Skeletal muscle satellite cell (primary cell): ENCODE measurements around the gene POGLUT2. TPM values are rescaled to one million over a fixed set of nuclear protein-coding genes. Genes with fewer than 3 reads are reported as not detected.

ENCODE experiments used
- H3K27me3 ChIP-seq: 2 replicates; pipeline ENCODE4 v1.7.0; 2013; ENCODE audit warnings: low read length; ENCODE audit not compliant: control insufficient read depth, insufficient read depth
- H3K36me3 ChIP-seq: 2 replicates; pipeline ENCODE4 v1.7.0; 2013; ENCODE audit warnings: mild to moderate bottlenecking, control low read depth, low read length; ENCODE audit not compliant: insufficient read depth
- H3K4me1 ChIP-seq: 2 replicates; pipeline ENCODE4 v1.7.0; 2013; ENCODE audit warnings: low read length; ENCODE audit not compliant: control insufficient read depth, insufficient read depth
- H3K4me2 ChIP-seq: 2 replicates; pipeline ENCODE4 v1.7.0; 2013; ENCODE audit warnings: mild to moderate bottlenecking, low read length
- H3K4me3 ChIP-seq: 2 replicates; pipeline ENCODE4 v1.7.0; 2013; ENCODE audit warnings: low read length
- H3K9ac ChIP-seq: 2 replicates; pipeline ENCODE4 v1.7.0; 2013; ENCODE audit warnings: mild to moderate bottlenecking, low read depth, low read length, moderate library complexity
- H3K9me3 ChIP-seq: replicated peaks from 2 replicates; pipeline ENCODE4 v1.7.0; 2013; ENCODE audit warnings: mild to moderate bottlenecking, control low read depth, low read length
- total RNA-seq: library from RNA; depleted of rRNA; stranded (reverse); fragments of >200 nt; gene quantifications from 2 replicates; pipeline ENCODE4 v1.2.3, GENCODE V29; 2012; rRNA removed

POGLUT2 gene
- 15.2 and 16.2 TPM in 2 replicates for total RNA-seq

- Histone ChIP-seq H3K36me3 (no peaks in the 10 kb centered on the region), H3K9ac (peak within 1 kb of the TSS; percentile 92), H3K27me3 (no peaks in the 10 kb centered on the region), H3K4me2 (peak within 1 kb of the TSS; percentile 96), H3K9me3 (no peaks in the 10 kb centered on the region), H3K4me1 (peaks cover 21% of the 10 kb centered on the region), H3K4me3 (peak within 1 kb of the TSS; percentile 98)
Measured at GRCh38 chr13:102798581-102799425, at the start of gene POGLUT2, which contains the start of gene BIVM. Gene POGLUT2 (minus strand): TSS chr13:102798976. CDS start chr13:102798670, 306 bp downstream. Gene BIVM (plus strand): TSS chr13:102799119. CDS start chr13:102807268, 8,149 bp downstream.

DNA sequence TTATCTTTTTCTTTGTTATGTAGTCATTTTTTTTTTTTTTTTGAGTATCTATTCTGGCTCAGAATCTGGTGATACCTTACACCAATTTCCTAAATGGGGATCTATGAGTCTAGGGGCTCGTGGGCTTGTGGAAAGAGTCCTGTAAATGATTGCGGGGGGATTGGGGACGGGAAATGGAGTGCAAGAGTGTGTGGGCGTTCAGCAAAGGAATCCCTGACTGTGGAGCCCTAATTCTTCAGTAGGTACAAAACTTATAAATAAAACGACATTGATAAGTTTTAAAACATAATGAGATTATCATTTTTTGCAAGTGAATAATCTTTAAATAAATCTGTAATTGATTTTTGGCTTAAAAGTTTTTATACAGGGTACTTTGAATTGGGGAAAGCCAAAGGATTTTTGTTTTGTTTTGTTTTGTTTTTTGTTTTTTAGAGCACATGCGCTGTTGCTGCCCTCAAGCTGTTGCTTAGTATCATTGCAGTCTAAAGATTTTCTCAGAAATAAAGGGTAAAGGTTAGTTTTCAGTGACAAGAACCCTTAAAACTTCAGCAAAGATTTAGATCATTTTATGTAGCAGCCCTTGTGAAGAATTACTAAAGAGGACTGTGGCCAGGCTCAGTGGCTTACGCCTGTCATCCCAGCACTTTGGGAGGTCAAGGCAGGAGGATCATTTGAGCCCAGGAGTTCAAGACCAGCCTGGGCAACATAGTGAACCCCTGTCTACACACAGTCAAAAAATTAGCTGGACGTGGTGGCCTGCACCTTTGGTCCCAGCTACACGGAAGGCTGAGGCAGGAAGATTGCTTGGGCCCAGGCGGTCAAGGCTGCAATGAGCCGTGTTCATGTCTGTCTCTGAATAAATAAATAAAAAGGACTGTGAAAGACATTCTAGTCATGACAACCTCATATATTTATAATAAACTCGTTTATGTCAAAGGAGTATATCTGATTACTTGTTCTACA lies 48.8 kb upstream of the POGLUT2 start:
- Histone ChIP-seq H3K4me1 (peaks cover 18% of the 10 kb centered on the region), H3K4me3 (peak overlapping the region; percentile 87), H3K36me3 (peaks cover 3% of the 10 kb centered on the region), H3K27me3 (no peaks in the 10 kb centered on the region), H3K9me3 (no peaks in the 10 kb centered on the region), H3K4me2 (peak overlapping the region; percentile 83), H3K9ac (peak overlapping the region; percentile 94)

GRCh38 chr13:102846261-102847015 lies 47.7 kb upstream of the POGLUT2 start:
- H3K9ac ChIP-seq: peak overlapping the region; percentile 94
- H3K4me3 ChIP-seq: peak overlapping the region; percentile 87
- H3K4me2 ChIP-seq: peak overlapping the region; percentile 83
- H3K36me3 ChIP-seq: no peaks in the 10 kb centered on the region
- H3K9me3 ChIP-seq: no peaks in the 10 kb centered on the region
- H3K27me3 ChIP-seq: no peaks in the 10 kb centered on the region
- peaks cover 16% of the 10 kb centered on the region for H3K4me1 ChIP-seq

GRCh38 chr13:102845630-102846260 lies 47.0 kb upstream of the POGLUT2 start, which contains the start of gene ERCC5:
Gene ERCC5 (plus strand): TSS chr13:102846032. CDS start chr13:102846267, 235 bp downstream.
- Histone ChIP-seq H3K27me3 (no peaks in the 10 kb centered on the region), H3K4me2 (peak within 1 kb of the TSS; percentile 83), H3K9me3 (no peaks in the 10 kb centered on the region), H3K4me3 (peak within 1 kb of the TSS; percentile 87), H3K36me3 (no peaks in the 10 kb centered on the region), H3K9ac (peak within 1 kb of the TSS; percentile 94), H3K4me1 (peaks cover 16% of the 10 kb centered on the region)

DNA sequence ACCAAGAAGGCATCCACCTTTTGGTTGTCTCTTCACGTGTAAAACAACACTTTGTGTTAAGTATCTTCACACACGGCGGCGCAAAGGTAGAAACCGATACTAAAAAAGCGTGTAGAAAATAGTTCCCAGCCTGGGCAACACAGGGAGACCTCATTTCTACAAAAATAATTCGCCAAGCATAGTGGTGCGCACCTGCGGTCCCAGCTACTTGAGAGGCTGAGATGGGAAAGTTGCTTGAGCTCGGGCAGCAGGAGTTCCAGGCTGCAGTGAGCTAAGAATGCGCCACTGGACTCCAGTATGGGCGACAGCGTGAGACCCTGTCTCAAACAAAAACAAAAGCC lies 46.5 kb upstream of the POGLUT2 start:
- Histone ChIP-seq H3K27me3 (no peaks in the 10 kb centered on the region), H3K36me3 (no peaks in the 10 kb centered on the region), H3K9ac (peak overlapping the region; percentile 94), H3K4me2 (peak overlapping the region; percentile 83), H3K4me1 (peaks cover 16% of the 10 kb centered on the region), H3K4me3 (peak overlapping the region; percentile 87), H3K9me3 (no peaks in the 10 kb centered on the region)

GRCh38 chr13:102839462-102839861 lies 40.7 kb upstream of the POGLUT2 start:
- Histone ChIP-seq H3K4me2 (no peak overlapping the region), H3K9me3 (no peaks in the 10 kb centered on the region), H3K36me3 (peaks cover 29% of the 10 kb centered on the region), H3K4me3 (no peak overlapping the region), H3K9ac (no peak overlapping the region), H3K4me1 (peaks cover 6% of the 10 kb centered on the region), H3K27me3 (no peaks in the 10 kb centered on the region)

- Histone ChIP-seq H3K9me3 (no peaks in the 10 kb centered on the region), H3K4me2 (no peak overlapping the region), H3K4me3 (no peak overlapping the region), H3K36me3 (peaks cover 29% of the 10 kb centered on the region), H3K9ac (no peak overlapping the region), H3K27me3 (no peaks in the 10 kb centered on the region), H3K4me1 (peaks cover 4% of the 10 kb centered on the region)
Measured at GRCh38 chr13:102838982-102839381, 40.2 kb upstream of the POGLUT2 start.

GRCh38 chr13:102838273-102838672 lies 39.5 kb upstream of the POGLUT2 start:
- no peaks in the 10 kb centered on the region for H3K27me3 ChIP-seq
- peaks cover 29% of the 10 kb centered on the region for H3K36me3 ChIP-seq
- no peak overlapping the region for H3K4me3 ChIP-seq
- no peak overlapping the region for H3K9ac ChIP-seq
- no peaks in the 10 kb centered on the region for H3K9me3 ChIP-seq
- H3K4me2 ChIP-seq: no peak overlapping the region
- peaks cover 4% of the 10 kb centered on the region for H3K4me1 ChIP-seq

- Histone ChIP-seq H3K4me1 (peaks cover 4% of the 10 kb centered on the region), H3K27me3 (no peaks in the 10 kb centered on the region), H3K9ac (no peak overlapping the region), H3K9me3 (no peaks in the 10 kb centered on the region), H3K4me2 (no peak overlapping the region), H3K4me3 (no peak overlapping the region), H3K36me3 (peaks cover 33% of the 10 kb centered on the region)
Measured at GRCh38 chr13:102836471-102836870, 37.7 kb upstream of the POGLUT2 start.

GRCh38 chr13:102830646-102831045 lies 31.9 kb upstream of the POGLUT2 start:
- Histone ChIP-seq H3K4me3 (no peak overlapping the region), H3K9me3 (no peaks in the 10 kb centered on the region), H3K4me1 (peaks cover 22% of the 10 kb centered on the region), H3K36me3 (peaks cover 19% of the 10 kb centered on the region), H3K27me3 (no peaks in the 10 kb centered on the region), H3K9ac (no peak overlapping the region), H3K4me2 (no peak overlapping the region)
